IMR-90 (cell line): ENCODE data around the gene TTC38. TPM values are rescaled to one million over a fixed set of nuclear protein-coding genes. Genes with fewer than 3 reads are reported as not detected.

Experiments
- ATAC-seq: fragments of 200-7000 bp; cut with Tn5 transposase; 2 replicates; pipeline ENCODE4 v1.9.1; 2020; ENCODE audit warnings: low read depth, mild to moderate bottlenecking, moderate library complexity
- BruUV-seq: library from RNA; stranded (reverse); fragments of 400-500 nt; replicated peaks from 2 replicates; lab custom pipeline; 2021; lab: Mats Ljungman, UMichigan
- CTCF ChIA-PET: fragments of 300-600 bp; formaldehyde crosslinking; extraction: SDS; loops from one replicate; lab custom pipeline; 2021; ENCODE audit warnings: antibody characterized with exemption; lab: Yijun Ruan, JAX
- POLR2A ChIA-PET: fragments of 300-600 bp; sonication (Branson Sonifier 250); formaldehyde crosslinking; loops from one replicate; lab custom pipeline; 2022; ENCODE audit warnings: antibody characterized with exemption; ENCODE audit not compliant: unreplicated experiment; lab: Charles Lee
- DNase-seq: peaks from one replicate; pipeline ENCODE4 v3.0.0; 2013
- H2AFZ ChIP-seq: replicated peaks from 2 replicates; pipeline ENCODE3; 2013; ENCODE audit warnings: low read length, mild to moderate bottlenecking; ENCODE audit not compliant: poor library complexity
- H2AK5ac ChIP-seq: 2 replicates; pipeline ENCODE4 v1.6.1; 2013; ENCODE audit warnings: low read depth, low read length, inconsistent platforms
- H2AK9ac ChIP-seq: replicated peaks from 2 replicates; pipeline ENCODE3; 2013; ENCODE audit warnings: mild to moderate bottlenecking, low read depth, low read length, moderate library complexity; ENCODE audit not compliant: poor library complexity
- H2BK120ac ChIP-seq: 2 replicates; pipeline ENCODE4 v1.6.1; 2013; ENCODE audit warnings: low read depth, low read length, inconsistent platforms
- H2BK15ac ChIP-seq: 3 replicates; pipeline ENCODE4 v1.6.1; 2013; ENCODE audit warnings: low read depth, low read length, inconsistent platforms
- H2BK20ac ChIP-seq: 2 replicates; pipeline ENCODE4 v1.6.1; 2013; ENCODE audit warnings: low read depth, mild to moderate bottlenecking, inconsistent platforms, low read length, moderate library complexity
- H2BK5ac ChIP-seq: 2 replicates; pipeline ENCODE4 v1.6.1; 2013; ENCODE audit warnings: mild to moderate bottlenecking, low read depth, low read length, inconsistent platforms; ENCODE audit not compliant: poor library complexity, severe bottlenecking
- H3K14ac ChIP-seq: replicated peaks from 2 replicates; pipeline ENCODE4 v1.6.1; 2013; ENCODE audit warnings: low read depth, low read length, inconsistent platforms
- H3K18ac ChIP-seq: 2 replicates; pipeline ENCODE4 v1.6.1; 2013; ENCODE audit warnings: low read depth, low read length, control low read depth
- H3K23ac ChIP-seq: 2 replicates; pipeline ENCODE4 v1.6.1; 2013; ENCODE audit warnings: low read depth, low read length, inconsistent platforms
- H3K27ac ChIP-seq: 2 replicates; pipeline ENCODE4 v1.5.1; 2013; ENCODE audit warnings: mild to moderate bottlenecking, control low read depth, low read length; ENCODE audit not compliant: insufficient read depth
- H3K27me3 ChIP-seq: 2 replicates; pipeline ENCODE4 v1.6.1; 2013; ENCODE audit warnings: low read length; ENCODE audit not compliant: control insufficient read depth, insufficient read depth
- H3K36me3 ChIP-seq: 2 replicates; pipeline ENCODE4 v1.6.1; 2013; ENCODE audit warnings: low read length, mixed read lengths; ENCODE audit not compliant: control insufficient read depth, insufficient read depth
- H3K4ac ChIP-seq: 2 replicates; pipeline ENCODE4 v1.6.1; 2013; ENCODE audit warnings: low read depth, low read length, inconsistent platforms
- H3K4me1 ChIP-seq: 2 replicates; pipeline ENCODE4 v1.6.1; 2013; ENCODE audit warnings: low read length, mixed read lengths; ENCODE audit not compliant: control insufficient read depth, insufficient read depth
- H3K4me2 ChIP-seq: 2 replicates; pipeline ENCODE4 v1.6.1; 2013; ENCODE audit warnings: low read depth, mild to moderate bottlenecking, control low read depth, low read length, moderate library complexity
- H3K4me3 ChIP-seq: 2 replicates; pipeline ENCODE4 v1.5.1; 2013; ENCODE audit warnings: low read depth, mild to moderate bottlenecking, control low read depth, low read length, moderate library complexity; ENCODE audit not compliant: insufficient read depth
- H3K56ac ChIP-seq: 2 replicates; pipeline ENCODE4 v1.6.1; 2013; ENCODE audit warnings: low read length, inconsistent platforms; ENCODE audit not compliant: insufficient read depth; ENCODE audit errors: extremely low read depth
- H3K79me1 ChIP-seq, 2 experiments: 2 replicates each; pipeline ENCODE4 v1.6.1; 2013; ENCODE audit warnings: low read length in 2 of 2, inconsistent platforms in 1 of 2, low read depth in 1 of 2
- H3K9ac ChIP-seq: 2 replicates; pipeline ENCODE4 v1.6.1; 2013; ENCODE audit warnings: low read depth, low read length, control low read depth
- H3K9me1 ChIP-seq: 2 replicates; pipeline ENCODE4 v1.6.1; 2013; ENCODE audit warnings: low read length, inconsistent platforms; ENCODE audit not compliant: insufficient read depth
- H3K9me3 ChIP-seq: 2 replicates; pipeline ENCODE4 v1.6.1; 2013; ENCODE audit warnings: low read length; ENCODE audit not compliant: control insufficient read depth, insufficient read depth
- H4K20me1 ChIP-seq: 2 replicates; pipeline ENCODE4 v1.6.1; 2013; ENCODE audit warnings: low read length, inconsistent platforms; ENCODE audit not compliant: insufficient read depth
- H4K5ac ChIP-seq: 2 replicates; pipeline ENCODE4 v1.6.1; 2013; ENCODE audit warnings: mild to moderate bottlenecking, low read depth, low read length, control low read depth
- H4K8ac ChIP-seq, 2 experiments: 2 replicates each; pipeline ENCODE4 v1.6.1; 2013; ENCODE audit warnings: low read depth in 2 of 2, low read length in 2 of 2, control low read depth in 1 of 2, inconsistent platforms in 1 of 2
- H4K91ac ChIP-seq: 2 replicates; pipeline ENCODE4 v1.6.1; 2013; ENCODE audit warnings: low read depth, low read length, inconsistent platforms; ENCODE audit not compliant: insufficient read depth
- MAFK ChIP-seq: IDR thresholded peaks from 2 replicates; pipeline ENCODE4 v1.6.1; 2012; ENCODE audit warnings: low read depth, low read length, improper control_type of control experiment
- WGBS, 2 experiments: methylation state at CpG; one replicate each; pipeline versions ENCODE4 v1.1.5 to v1.1.7; 2013; ENCODE audit warnings: missing lambda C conversion rate in 2 of 2; ENCODE audit not compliant: insufficient read length in 1 of 2; ENCODE audit errors: extremely low coverage in 2 of 2; 5-methylcytosine and 5-hydroxymethylcytosine counted together
- dilution Hi-C: fragments of 300-500 bp; cut with HindIII; formaldehyde crosslinking; loops from one replicate; pipeline ENCODE4 v1.14.3; 2018; ENCODE audit warnings: low sequenced_read_pairs; ENCODE audit not compliant: unreplicated experiment
- in situ Hi-C: fragments of 300-500 bp; cut with MboI; formaldehyde crosslinking; loops from 3 replicates; pipeline ENCODE4 v1.14.3; 2019; ENCODE audit warnings: low sequenced_read_pairs, inconsistent platforms, mixed read lengths
- intact Hi-C: fragments of 100-400 bp; cut with micrococcal nuclease; formaldehyde crosslinking; loops from 2 replicates; pipeline ENCODE4 v1.10.0; 2022
- polyA plus RNA-seq, 3 experiments: library from polyadenylated mRNA; depleted of rRNA; stranded (reverse); fragments of >200 nt; gene quantifications; 2 replicates each; pipeline ENCODE4 v1.2.3, GENCODE V29; 2012; ENCODE audit warnings: low replicate concordance in 1 of 3
- total RNA-seq: library from RNA; depleted of rRNA; stranded (reverse); fragments of >200 nt; gene quantifications from 2 replicates; pipeline ENCODE4 v1.2.3, GENCODE V29; 2012

The TTC38 gene
- total and polyA plus RNA-seq, 2 of the 4 experiments (the other 2 are of a cell fraction) = 43.6 to 52.3 TPM

- H3K9me1 ChIP-seq = 0 out of 2 replicates have a peak, but pooled peaks cover 2% of the 10 kb centered on the region
- no peak overlapping the region for H3K4ac ChIP-seq
- no peak overlapping the region; the same call in 1 of the 2 replicates for H4K5ac ChIP-seq
- H4K91ac ChIP-seq = no peak overlapping the region
- no peaks in the 10 kb centered on the region for H3K79me1 ChIP-seq
- H3K9me3 ChIP-seq = no peaks in the 10 kb centered on the region
- BruUV-seq = no TSS peak
- in situ Hi-C loops = no loop called here
- H3K4me2 ChIP-seq = no peak overlapping the region
- intact Hi-C loops = no loop called here
- no peaks in the 10 kb centered on the region for H4K20me1 ChIP-seq
- H3K27me3 ChIP-seq = no peaks in the 10 kb centered on the region
- no peak overlapping the region for H3K18ac ChIP-seq
- ChIA-PET POLR2A (interaction anchor here (0.6 to 0.7 kb wide), 2 partner anchors 33 to 173 kb away, joined by 4 to 8 read pairs; no protein-coding TSS in a partner anchor), CTCF (no interaction called here)
- H4K8ac ChIP-seq = no peak overlapping the region
- no peak overlapping the region for H2BK5ac ChIP-seq
- H2AFZ ChIP-seq = no peak overlapping the region
- ATAC-seq (no peak), DNase-seq (no peak)
- H3K14ac ChIP-seq = no peak overlapping the region
- TF ChIP-seq MAFK = no peak
- dilution Hi-C loops = no loop called here
- H3K9ac ChIP-seq = no peak overlapping the region
- no peak overlapping the region for H3K56ac ChIP-seq
- peaks cover 59% of the 10 kb centered on the region for H3K36me3 ChIP-seq
- H2BK15ac ChIP-seq = no peak overlapping the region
- WGBS, 2 experiments = 86% methylated on average over 6 of the region's 15 CpGs; no CpG with 5 or more reads in 1 of the 2 experiments
- H2AK5ac ChIP-seq = no peak overlapping the region
- no peak overlapping the region for H2BK20ac ChIP-seq
- H2BK120ac ChIP-seq = no peak overlapping the region
- no peak overlapping the region for H3K4me3 ChIP-seq
- no peaks in the 10 kb centered on the region for H3K4me1 ChIP-seq
- H2AK9ac ChIP-seq = no peak overlapping the region
- no peak overlapping the region for H3K27ac ChIP-seq
- H3K23ac ChIP-seq = no peak overlapping the region
Measured at GRCh38 chr22:46286941-46287872, 19.4 kb downstream of the TTC38 start.
